NCI-H82 treated with DMSO at 0.1 percent for 48 hours (cell line): ENCODE measurements around the gene HOXD8.

ENCODE experiments used
- DNase-seq: peaks from one replicate; lab custom pipeline; 2025; ENCODE audit not compliant: unreplicated experiment; lab: John Stamatoyannopoulos, UW

The HOXD8 gene

GRCh38 chr2:176128172-176128981 is 1.1 kb upstream of the HOXD8 start:
- DNase-seq = no peak

GRCh38 chr2:176129813-176130146 is 275 bp downstream of the HOXD8 start:
- no peak for DNase-seq

GRCh38 chr2:176130147-176130956 is 847 bp downstream of the HOXD8 start:
- no peak for DNase-seq

- DNase-seq = no peak
Measured at GRCh38 chr2:176130957-176131847, 1.7 kb downstream of the HOXD8 start.

- no peak for DNase-seq
Measured at GRCh38 chr2:176131848-176132158, 2.3 kb downstream of the HOXD8 start.

GRCh38 chr2:176132205-176133171 is 3.0 kb downstream of the HOXD8 start:
- peak; percentile 75 for DNase-seq

GRCh38 chr2:176133389-176133788 is 3.9 kb downstream of the HOXD8 start:
- no peak for DNase-seq

GRCh38 chr2:176134035-176134434 is 4.5 kb downstream of the HOXD8 start:
- no peak for DNase-seq

GRCh38 chr2:176135035-176135440 is 5.5 kb downstream of the HOXD8 start:
- DNase-seq = no peak

- no peak for DNase-seq
Measured at GRCh38 chr2:176136374-176137251, 7.1 kb downstream of the HOXD8 start.

- DNase-seq = no peak
Measured at GRCh38 chr2:176137252-176137580, 7.7 kb downstream of the HOXD8 start.

- DNase-seq = no peak
Measured at GRCh38 chr2:176137906-176138305, 8.4 kb downstream of the HOXD8 start.

GRCh38 chr2:176138526-176138922 is 9.0 kb downstream of the HOXD8 start:
- DNase-seq = no peak

GRCh38 chr2:176138923-176139660 is 9.6 kb downstream of the HOXD8 start:
- DNase-seq = no peak

GRCh38 chr2:176139661-176140512 is 10.4 kb downstream of the HOXD8 start:
- no peak for DNase-seq

- peak; percentile 76 for DNase-seq
Measured at GRCh38 chr2:176140513-176141317, 11.2 kb downstream of the HOXD8 start.

- DNase-seq = no peak
Measured at GRCh38 chr2:176142281-176142680, 12.8 kb downstream of the HOXD8 start.
